ENCODE data around the gene AP2S1. TPM values are rescaled to one million over a fixed set of nuclear protein-coding genes. Genes with fewer than 3 reads are reported as not detected.
"Not testable (repeated sequence)": the region's sequence is repeated elsewhere in the genome, so short reads cannot be mapped to it uniquely, and the experiment has no call there.

The AP2S1 gene
- 100 to 1,000 TPM in 3 of 5 donors, 10 to 100 TPM in 2; 85.0 to 132 (median 108) TPM for polyA plus RNA-seq (ENCODE audit: insufficient read depth in 1 of 5, insufficient read length in 5 of 5, low replicate concordance in 1 of 5)
- long read RNA-seq, donor 1, transcript AP2S1-208 (2 exons, 458 nt), result minor isoform, 5 of 147 reads
- long read RNA-seq, donor 1, transcript AP2S1-204 (4 exons, 707 nt), result minor isoform, 9 of 147 reads
- long read RNA-seq, donor 1, transcript AP2S1-203 (4 exons, 636 nt), result minor isoform, 7 of 147 reads
- long read RNA-seq, donor 1, transcript AP2S1-201 (5 exons, 935 nt), result major isoform, 118 of 147 reads
- long read RNA-seq, donor 1, partial matches to known transcripts, result 0 of 147 reads
- long read RNA-seq, donor 1, other reads (novel, unspliced or antisense), result 0 of 147 reads
- long read RNA-seq, donor 2, transcript AP2S1-204 (4 exons, 707 nt), result minor isoform, 5 of 80 reads
- long read RNA-seq, donor 2, transcript AP2S1-203 (4 exons, 636 nt), result minor isoform, 5 of 80 reads
- long read RNA-seq, donor 2, transcript AP2S1-201 (5 exons, 935 nt), result major isoform, 58 of 80 reads
- long read RNA-seq, donor 2, partial matches to known transcripts, result 8 of 80 reads
- long read RNA-seq, donor 2, other reads (novel, unspliced or antisense), result 0 of 80 reads
- long read RNA-seq, donor 3, transcript AP2S1-204 (4 exons, 707 nt), result minor isoform, 9 of 103 reads
- long read RNA-seq, donor 3, transcript AP2S1-201 (5 exons, 935 nt), result major isoform, 84 of 103 reads
- long read RNA-seq, donor 3, partial matches to known transcripts, result 0 of 103 reads
- long read RNA-seq, donor 3, other reads (novel, unspliced or antisense), result 0 of 103 reads
- long read RNA-seq, donor 4, transcript AP2S1-206 (3 exons, 355 nt), result minor isoform, 5 of 49 reads
- long read RNA-seq, donor 4, transcript AP2S1-201 (5 exons, 935 nt), result major isoform, 34 of 49 reads
- long read RNA-seq, donor 4, partial matches to known transcripts, result 0 of 49 reads
- long read RNA-seq, donor 4, other reads (novel, unspliced or antisense), result 0 of 49 reads
- long read RNA-seq, donor 5, transcript AP2S1-204 (4 exons, 707 nt), result minor isoform, 6 of 149 reads
- long read RNA-seq, donor 5, transcript AP2S1-201 (5 exons, 935 nt), result major isoform, 124 of 149 reads
- long read RNA-seq, donor 5, transcript AP2S1-203 (4 exons, 636 nt), result minor isoform, 7 of 149 reads
- long read RNA-seq, donor 5, partial matches to known transcripts, result 0 of 149 reads
- long read RNA-seq, donor 5, other reads (novel, unspliced or antisense), result 0 of 149 reads
- long read RNA-seq, donor 6, transcript AP2S1-204 (4 exons, 707 nt), result minor isoform, 7 of 130 reads
- long read RNA-seq, donor 6, transcript AP2S1-203 (4 exons, 636 nt), result minor isoform, 8 of 130 reads
- long read RNA-seq, donor 6, transcript AP2S1-201 (5 exons, 935 nt), result major isoform, 104 of 130 reads
- long read RNA-seq, donor 6, partial matches to known transcripts, result 0 of 130 reads
- long read RNA-seq, donor 6, other reads (novel, unspliced or antisense), result 0 of 130 reads
- long read RNA-seq, donor 7, transcript AP2S1-201 (5 exons, 935 nt), result major isoform, 56 of 65 reads
- long read RNA-seq, donor 7, partial matches to known transcripts, result 0 of 65 reads
- long read RNA-seq, donor 7, other reads (novel, unspliced or antisense), result 0 of 65 reads
- long read RNA-seq, donor 8, transcript AP2S1-201 (5 exons, 935 nt), result major isoform, 34 of 52 reads
- long read RNA-seq, donor 8, transcript AP2S1-206 (3 exons, 355 nt), result minor isoform, 6 of 52 reads
- long read RNA-seq, donor 8, partial matches to known transcripts, result 0 of 52 reads
- long read RNA-seq, donor 8, other reads (novel, unspliced or antisense), result 0 of 52 reads

DNA sequence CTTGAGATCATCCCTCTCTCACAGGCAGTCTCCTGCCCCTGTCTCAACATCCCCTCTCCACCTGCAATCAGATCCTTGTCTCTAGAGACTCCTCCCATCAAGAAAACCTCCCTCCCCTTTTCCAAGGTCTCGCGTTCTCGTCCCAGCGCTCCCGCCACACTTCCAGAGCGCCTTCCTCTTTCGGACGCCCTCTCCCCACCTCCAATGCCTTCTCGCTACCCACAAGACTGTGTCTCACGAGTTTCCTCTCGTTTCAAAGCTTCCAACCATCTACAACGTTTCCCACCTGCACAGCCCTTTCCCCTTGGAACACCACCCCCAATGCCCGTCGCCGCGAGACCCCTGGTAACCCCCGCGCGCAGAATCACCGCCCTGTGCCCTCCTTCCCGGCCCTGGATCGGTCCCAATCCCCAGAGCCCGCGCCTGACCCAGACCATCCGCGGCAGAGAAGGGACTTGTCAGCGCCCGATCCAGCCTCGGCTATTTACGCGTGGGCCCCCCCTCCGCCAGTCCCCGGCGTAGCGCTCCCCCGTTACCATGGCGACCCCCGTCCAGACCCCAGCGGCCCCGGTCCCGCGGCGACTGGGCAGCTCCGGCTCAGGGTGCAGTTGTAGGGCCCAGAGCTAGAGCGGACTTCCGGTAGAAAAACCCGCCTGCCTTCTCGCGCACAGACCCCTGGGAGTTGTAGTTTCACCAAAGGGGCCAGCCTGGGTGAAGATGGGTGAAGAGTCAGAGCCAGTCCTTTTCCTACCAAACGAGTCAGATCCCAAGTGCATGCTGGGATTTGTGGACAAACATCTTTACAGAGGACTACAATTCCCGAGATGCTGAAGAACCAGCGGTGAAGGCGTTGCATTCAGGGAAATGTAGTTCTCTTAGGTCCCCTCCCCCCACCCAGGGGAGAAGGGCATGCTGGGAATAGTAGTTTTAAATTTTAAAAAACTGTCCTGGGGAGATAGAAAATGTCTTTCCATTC is at the start of gene AP2S1:
Gene AP2S1 (minus strand): TSS at position 619 of the 976 bp plus-strand sequence. CDS start 80 bp downstream, at position 539.
- peak; percentile 95 to 96 for DNase-seq

GRCh38 chr19:46900341-46900740 is 49.7 kb upstream of the AP2S1 start:
- no peak for DNase-seq

- DNase-seq, result peak in 1 of 2 donors; percentile 24
These were observed 48.1 kb upstream of the AP2S1 start for GRCh38 chr19:46898731-46899130.

DNA sequence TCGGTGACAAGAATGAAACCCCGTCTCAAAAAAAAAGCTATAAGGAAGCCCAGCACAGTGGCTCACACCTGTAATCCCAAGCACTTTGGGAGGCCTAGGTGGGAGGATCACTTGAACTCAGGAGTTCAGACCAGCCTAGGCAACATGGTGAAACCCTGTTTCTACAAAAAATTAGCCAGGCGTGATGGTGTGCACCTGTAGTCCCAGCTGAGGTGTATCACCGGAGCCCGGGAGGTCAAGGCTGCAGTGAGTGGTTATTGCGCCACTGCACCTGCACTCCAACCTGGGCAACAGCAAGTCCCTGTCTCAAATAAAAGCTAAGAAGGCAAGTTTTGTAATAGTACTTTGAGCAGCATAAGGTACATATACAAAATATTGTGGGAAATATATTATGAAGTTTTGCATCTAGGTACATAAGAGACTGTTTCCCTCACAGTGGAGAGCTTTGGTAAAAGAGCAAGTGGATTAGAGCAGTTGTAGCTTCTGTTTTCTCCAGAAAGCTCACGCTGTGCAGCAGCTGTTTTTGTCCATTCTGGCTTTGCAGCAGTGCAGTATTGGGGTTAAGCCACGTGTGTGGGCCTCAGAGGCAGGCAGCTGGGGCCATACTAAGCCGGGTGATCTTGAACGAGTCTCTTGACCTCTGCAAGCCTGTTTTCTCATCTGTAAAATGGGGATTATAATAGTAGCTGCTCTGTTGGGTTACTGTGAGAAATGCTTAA is 45.6 kb upstream of the AP2S1 start:
- DNase-seq, result no peak

GRCh38 chr19:46892252-46893179 is 41.9 kb upstream of the AP2S1 start:
- DNase-seq, result no peak

GRCh38 chr19:46890423-46891170 is 40.0 kb upstream of the AP2S1 start:
- no peak for DNase-seq

DNA sequence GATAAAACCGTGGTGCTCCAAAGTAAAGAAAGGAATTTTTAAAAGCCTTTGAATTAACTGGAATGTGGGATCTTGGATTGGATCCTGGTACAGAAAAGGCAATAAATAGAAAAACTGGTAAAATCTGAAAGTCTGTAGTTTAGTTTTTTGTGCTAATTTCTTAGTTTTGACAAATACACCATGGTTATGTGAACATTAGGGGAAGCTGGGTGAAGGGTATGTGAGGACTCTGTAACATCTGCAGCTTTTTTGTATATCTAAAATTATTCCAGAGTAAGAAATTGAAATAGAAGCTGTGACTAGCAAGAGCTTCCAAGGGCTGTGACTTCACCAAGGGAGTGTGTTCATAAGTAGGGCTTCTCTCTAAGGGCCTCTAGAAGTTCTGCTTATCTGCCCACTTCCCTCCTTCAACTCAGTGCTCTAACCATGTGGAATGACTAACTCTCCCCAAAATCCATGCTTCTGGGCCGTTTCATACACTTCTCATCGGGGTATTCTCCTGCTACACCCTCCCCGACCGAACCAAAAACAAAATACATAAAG is 36.7 kb upstream of the AP2S1 start:
- DNase-seq, result no peak

- DNase-seq, result no peak
These were observed 36.0 kb upstream of the AP2S1 start for GRCh38 chr19:46886546-46887239.

GRCh38 chr19:46885411-46885810 is 34.8 kb upstream of the AP2S1 start:
- DNase-seq, result no peak

- not testable (repeated sequence) for DNase-seq
These were observed 32.1 kb upstream of the AP2S1 start for GRCh38 chr19:46882751-46883150.

DNA sequence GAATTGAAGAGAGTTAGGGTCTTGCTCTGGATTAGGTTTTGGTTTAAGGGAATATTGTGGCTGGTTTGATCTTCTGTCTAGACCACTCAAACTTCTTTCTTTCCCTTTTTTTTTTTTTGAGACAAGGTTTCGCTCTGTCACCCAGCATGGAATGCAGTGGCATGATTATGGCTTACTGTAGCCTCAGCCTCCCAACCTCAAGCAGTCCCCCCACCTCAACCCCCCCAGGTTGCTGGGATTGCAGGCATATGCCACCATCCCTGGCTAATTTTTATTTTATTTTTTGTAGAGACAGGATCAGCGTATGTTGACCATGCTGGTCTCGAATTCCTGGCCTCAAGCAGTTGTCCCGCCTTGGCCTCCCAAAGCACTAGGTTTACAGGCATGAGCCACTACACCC is 31.4 kb upstream of the AP2S1 start:
- DNase-seq, result no peak

DNA sequence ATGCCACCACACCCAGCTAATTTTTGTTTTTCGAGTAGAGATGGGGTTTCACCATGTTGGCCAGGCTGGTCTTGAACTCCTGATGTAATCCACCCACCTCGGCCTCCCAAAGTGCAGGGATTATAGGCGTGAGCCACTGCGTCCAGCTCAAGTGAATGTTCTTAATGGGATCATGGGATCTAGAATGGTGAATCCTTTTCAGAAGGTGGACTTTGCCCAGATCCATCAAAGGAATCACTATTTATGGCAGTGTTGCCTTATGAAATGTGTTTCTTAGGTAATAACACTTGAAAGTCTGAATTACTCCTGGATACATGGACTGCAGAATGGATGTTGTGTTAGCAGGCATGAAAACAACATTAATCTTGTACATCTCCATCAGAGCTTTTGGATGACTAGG is 30.4 kb upstream of the AP2S1 start:
- DNase-seq, result no peak

DNA sequence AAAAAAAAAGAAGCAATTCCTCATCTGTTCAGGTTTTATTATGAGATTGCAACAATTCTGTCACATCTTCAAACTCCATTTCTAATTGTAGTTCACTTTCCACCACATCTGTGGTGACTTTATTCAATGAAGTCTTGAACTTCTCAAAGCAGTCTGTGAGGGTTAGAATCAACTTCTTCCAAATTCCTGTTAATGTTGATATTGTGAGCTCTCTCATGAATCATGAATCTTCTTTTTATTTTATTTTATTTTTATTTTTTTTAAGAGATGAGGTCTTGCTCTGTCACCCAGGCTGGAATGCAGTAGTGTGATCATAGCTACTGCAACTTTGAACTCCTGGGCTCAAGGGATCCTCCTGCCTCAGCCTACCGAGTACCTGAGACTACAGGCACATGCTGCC is 29.8 kb upstream of the AP2S1 start:
- no peak for DNase-seq

- DNase-seq, result no peak
These were observed 28.1 kb upstream of the AP2S1 start for GRCh38 chr19:46878613-46879375.

DNA sequence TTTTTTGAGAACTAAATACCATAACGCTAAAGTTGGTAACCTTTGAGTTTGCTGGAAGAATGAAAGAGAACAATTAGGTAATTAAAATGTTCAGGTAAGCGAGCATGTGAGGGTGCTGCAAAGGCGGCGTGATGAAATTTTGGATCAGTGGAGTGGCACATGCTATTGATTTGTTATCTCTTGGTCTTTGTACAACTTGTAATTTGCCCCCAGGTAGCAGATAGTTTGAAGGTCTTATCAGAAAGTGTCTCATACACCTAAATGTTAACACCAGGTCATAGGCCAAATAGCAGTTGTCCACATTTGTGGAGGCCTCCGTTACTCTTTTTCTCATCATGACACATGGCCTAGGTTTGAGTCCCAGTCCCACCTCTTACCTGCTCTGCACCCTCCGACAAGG is 25.0 kb upstream of the AP2S1 start:
- DNase-seq, result no peak
